DOHH2 (cell line): Measurements from ENCODE around the gene NFE2L1.

Experiments used
- H3F3A ChIP-seq: fragments of 200-600 bp; sonication (generic), shearing (Covaris generic); 2 replicates; pipeline ENCODE4 v1.6.0; 2016; ENCODE audit warnings: antibody characterized with exemption, mild to moderate bottlenecking; ENCODE audit not compliant: control insufficient read depth, insufficient read depth
- H3K27ac ChIP-seq: fragments of 200-600 bp; sonication (generic); 2 replicates; pipeline ENCODE4 v1.5.1; 2014; ENCODE audit warnings: low read depth, mild to moderate bottlenecking, low read length, moderate library complexity
- H3K27me3 ChIP-seq: fragments of 200-600 bp; sonication (generic); 2 replicates; pipeline ENCODE4 v1.6.1; 2014; ENCODE audit warnings: mild to moderate bottlenecking, low read length, mixed read lengths; ENCODE audit not compliant: control insufficient read depth
- H3K36me3 ChIP-seq: fragments of 200-600 bp; sonication (generic); 2 replicates; pipeline ENCODE4 v1.6.1; 2014; ENCODE audit warnings: mild to moderate bottlenecking, low read length, moderate library complexity, mixed read lengths; ENCODE audit not compliant: control insufficient read depth
- H3K4me1 ChIP-seq: fragments of 200-600 bp; sonication (generic); 2 replicates; pipeline ENCODE4 v1.6.1; 2014; ENCODE audit warnings: mild to moderate bottlenecking, low read length, mixed read lengths; ENCODE audit not compliant: control insufficient read depth
- H3K4me2 ChIP-seq: fragments of 200-600 bp; sonication (generic); 2 replicates; pipeline ENCODE4 v1.6.0; 2014; ENCODE audit warnings: mild to moderate bottlenecking, low read length, moderate library complexity
- H3K4me3 ChIP-seq: fragments of 200-600 bp; sonication (generic); 2 replicates; pipeline ENCODE4 v1.5.1; 2014; ENCODE audit warnings: mild to moderate bottlenecking, low read length, mixed read lengths
- H3K79me2 ChIP-seq: fragments of 200-600 bp; sonication (generic); 2 replicates; pipeline ENCODE4 v1.6.1; 2014; ENCODE audit warnings: mild to moderate bottlenecking, low read length, mixed read lengths; ENCODE audit not compliant: control insufficient read depth
- H3K9me2 ChIP-seq: fragments of 200-600 bp; sonication (generic); replicated peaks from 2 replicates; pipeline ENCODE4 v1.6.1; 2014; ENCODE audit warnings: mild to moderate bottlenecking, low read length, mixed read lengths; ENCODE audit not compliant: control insufficient read depth
- H3K9me3 ChIP-seq: fragments of 200-600 bp; sonication (generic); 2 replicates; pipeline ENCODE4 v1.6.1; 2014; ENCODE audit warnings: antibody characterized with exemption, low read length, mixed read lengths; ENCODE audit not compliant: control insufficient read depth, insufficient read depth
- H4K20me1 ChIP-seq: fragments of 200-600 bp; sonication (generic); 2 replicates; pipeline ENCODE4 v1.6.0; 2014; ENCODE audit warnings: low read depth, mild to moderate bottlenecking, antibody characterized with exemption, low read length, moderate library complexity; ENCODE audit not compliant: control insufficient read depth, insufficient read depth
- EZH2phosphoT487 ChIP-seq: fragments of 200-600 bp; sonication (generic); IDR thresholded peaks from 2 replicates; pipeline ENCODE4 v1.6.1; 2017; ENCODE audit warnings: borderline replicate concordance, mild to moderate bottlenecking, antibody characterized with exemption, low read length, moderate library complexity, mixed read lengths
- TF ChIP-seq, protein P1 (sequence below): fragments of 200-600 bp; sonication (generic); IDR thresholded peaks from one replicate; pipeline ENCODE4 v1.5.1; 2014; ENCODE audit warnings: antibody characterized with exemption, mild to moderate bottlenecking, low read depth, low read length; ENCODE audit not compliant: poor library complexity, severe bottlenecking

The NFE2L1 gene

DNA sequence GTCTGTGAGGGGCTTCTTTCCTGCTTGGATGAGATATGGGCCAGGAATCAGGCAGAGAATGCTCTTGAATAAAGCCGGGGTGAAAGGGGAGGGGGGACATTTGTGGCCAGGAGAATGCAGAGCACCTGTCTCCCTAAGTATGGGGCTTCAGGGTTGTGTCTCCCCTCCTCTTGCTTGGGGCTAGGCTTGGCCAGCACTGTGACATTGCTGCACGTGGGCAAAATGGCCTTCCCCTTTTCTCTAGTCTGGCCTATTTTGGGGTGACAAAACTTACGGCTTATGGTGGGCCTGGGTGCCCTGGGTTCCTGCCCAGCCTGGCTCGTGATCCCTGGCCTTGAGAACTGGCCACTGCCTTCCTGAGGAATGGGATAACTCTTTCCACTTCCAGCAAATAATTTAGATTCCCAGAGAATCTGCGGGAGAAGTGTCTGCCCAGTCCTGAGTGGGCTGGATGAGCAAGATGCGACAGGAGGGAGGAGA lies 5.6 kb downstream of the NFE2L1 start:
- H3K27me3 ChIP-seq: no peaks in the 10 kb centered on the region
- TF ChIP-seq, protein P1, sequence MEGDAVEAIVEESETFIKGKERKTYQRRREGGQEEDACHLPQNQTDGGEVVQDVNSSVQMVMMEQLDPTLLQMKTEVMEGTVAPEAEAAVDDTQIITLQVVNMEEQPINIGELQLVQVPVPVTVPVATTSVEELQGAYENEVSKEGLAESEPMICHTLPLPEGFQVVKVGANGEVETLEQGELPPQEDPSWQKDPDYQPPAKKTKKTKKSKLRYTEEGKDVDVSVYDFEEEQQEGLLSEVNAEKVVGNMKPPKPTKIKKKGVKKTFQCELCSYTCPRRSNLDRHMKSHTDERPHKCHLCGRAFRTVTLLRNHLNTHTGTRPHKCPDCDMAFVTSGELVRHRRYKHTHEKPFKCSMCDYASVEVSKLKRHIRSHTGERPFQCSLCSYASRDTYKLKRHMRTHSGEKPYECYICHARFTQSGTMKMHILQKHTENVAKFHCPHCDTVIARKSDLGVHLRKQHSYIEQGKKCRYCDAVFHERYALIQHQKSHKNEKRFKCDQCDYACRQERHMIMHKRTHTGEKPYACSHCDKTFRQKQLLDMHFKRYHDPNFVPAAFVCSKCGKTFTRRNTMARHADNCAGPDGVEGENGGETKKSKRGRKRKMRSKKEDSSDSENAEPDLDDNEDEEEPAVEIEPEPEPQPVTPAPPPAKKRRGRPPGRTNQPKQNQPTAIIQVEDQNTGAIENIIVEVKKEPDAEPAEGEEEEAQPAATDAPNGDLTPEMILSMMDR: no peak
- no peak for TF ChIP-seq EZH2phosphoT487
- H3K9me2 ChIP-seq: no peaks in the 10 kb centered on the region
- peaks cover 15% of the 10 kb centered on the region for H4K20me1 ChIP-seq
- H3K4me2 ChIP-seq: peak overlapping the region; percentile 44
- peaks cover 88% of the 10 kb centered on the region for H3K36me3 ChIP-seq
- H3K9me3 ChIP-seq: no peaks in the 10 kb centered on the region
- H3K4me1 ChIP-seq: peaks cover 75% of the 10 kb centered on the region
- peaks cover 91% of the 10 kb centered on the region for H3K79me2 ChIP-seq
- H3K27ac ChIP-seq: no peak overlapping the region
- H3F3A ChIP-seq: no peaks in the 10 kb centered on the region
- no peak overlapping the region for H3K4me3 ChIP-seq

DNA sequence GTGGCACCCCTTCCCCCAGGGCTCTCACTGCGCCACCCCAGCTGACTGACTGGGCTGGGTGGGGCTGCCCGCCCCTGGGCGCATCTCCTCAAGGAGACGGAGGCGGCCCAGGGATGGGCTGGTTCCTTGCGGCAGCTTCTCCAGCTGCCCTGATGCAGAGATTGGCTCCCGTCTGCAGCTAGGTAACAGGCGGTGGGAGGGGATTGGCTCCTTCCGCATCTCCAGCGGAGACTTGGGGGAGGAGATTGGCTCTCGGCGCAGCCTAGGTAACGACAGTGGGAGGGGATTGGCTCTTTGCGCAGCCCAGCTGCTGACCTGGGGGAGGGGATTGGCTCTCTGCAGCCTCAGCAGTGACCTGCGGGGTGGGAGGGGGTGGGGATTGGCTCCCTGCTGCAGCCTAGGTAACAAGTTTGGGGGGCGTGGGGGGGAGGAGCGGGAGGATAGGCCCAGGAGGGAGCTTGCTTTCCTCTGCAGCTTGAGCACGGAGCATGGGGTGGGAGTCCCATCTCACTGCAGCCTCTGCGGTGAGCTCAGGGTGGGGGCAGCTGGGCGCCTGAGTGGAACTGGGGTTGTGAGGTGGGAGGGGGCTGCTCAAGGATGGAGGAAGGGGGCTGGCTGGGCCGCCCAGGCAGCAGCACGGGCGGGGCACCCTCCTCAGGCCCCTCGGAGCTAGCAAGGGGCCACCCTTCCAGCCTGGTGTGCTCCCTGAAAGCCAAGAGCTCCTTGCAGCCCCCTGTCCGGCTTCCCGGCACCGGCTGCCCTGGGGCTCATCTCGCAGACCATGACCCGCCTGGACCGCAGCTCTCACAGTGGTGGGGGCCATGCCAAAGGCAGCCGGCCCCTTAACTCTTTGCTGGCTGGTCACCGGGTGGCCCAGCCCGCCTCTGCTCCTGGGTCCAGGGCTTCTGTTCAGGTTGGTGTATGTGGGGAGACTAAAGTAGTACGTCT lies 6.4 kb downstream of the NFE2L1 start:
- H3K4me2 ChIP-seq: peak overlapping the region; percentile 77
- H3K27ac ChIP-seq: peak overlapping the region; percentile 72
- peak overlapping the region; percentile 64 for H3K4me3 ChIP-seq
- H4K20me1 ChIP-seq: peaks cover 14% of the 10 kb centered on the region
- TF ChIP-seq, protein P1: no peak
- no peak for TF ChIP-seq EZH2phosphoT487
- H3K27me3 ChIP-seq: no peaks in the 10 kb centered on the region
- H3K9me2 ChIP-seq: no peaks in the 10 kb centered on the region
- no peaks in the 10 kb centered on the region for H3F3A ChIP-seq
- peaks cover 70% of the 10 kb centered on the region for H3K4me1 ChIP-seq
- peaks cover 93% of the 10 kb centered on the region for H3K36me3 ChIP-seq
- no peaks in the 10 kb centered on the region for H3K9me3 ChIP-seq
- H3K79me2 ChIP-seq: peaks cover 89% of the 10 kb centered on the region

DNA sequence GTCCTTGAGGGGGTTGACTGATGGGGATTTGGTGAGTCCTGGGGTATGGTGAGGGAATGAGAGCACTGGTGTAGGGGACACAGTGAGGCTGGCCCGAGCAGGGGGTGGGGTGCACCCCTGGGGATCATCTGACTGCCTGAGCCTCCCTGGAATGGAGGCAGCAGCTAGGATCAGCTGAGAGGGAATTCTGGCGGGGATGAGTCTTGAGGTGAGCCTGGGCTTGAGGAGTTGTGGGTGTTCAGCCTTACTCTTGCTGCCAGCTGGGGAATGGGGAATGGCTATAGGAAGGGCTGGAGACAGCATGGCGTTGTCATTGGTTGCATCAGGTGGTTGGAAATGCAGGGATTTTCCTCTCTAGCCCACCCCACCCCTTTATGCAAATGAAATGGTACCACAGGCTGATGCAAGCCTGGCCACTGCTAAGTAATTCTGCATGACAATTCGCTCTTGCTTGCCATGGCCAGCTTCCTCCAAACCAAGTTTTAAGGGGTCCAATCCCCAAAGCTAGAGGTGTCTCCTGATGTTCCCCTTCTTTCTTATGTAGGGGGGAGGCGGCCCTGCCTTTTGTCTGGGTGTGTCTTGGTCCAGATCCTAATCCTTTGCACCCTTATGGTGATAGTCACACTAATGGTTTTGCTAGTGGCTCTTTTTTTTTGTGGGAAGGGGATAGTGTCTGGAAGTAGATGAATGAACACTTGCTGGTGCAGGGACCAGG lies 7.5 kb downstream of the NFE2L1 start:
- Histone ChIP-seq H3F3A (no peaks in the 10 kb centered on the region), H4K20me1 (peaks cover 11% of the 10 kb centered on the region), H3K9me2 (no peaks in the 10 kb centered on the region), H3K27me3 (no peaks in the 10 kb centered on the region), H3K4me3 (peak overlapping the region; percentile 64), H3K9me3 (no peaks in the 10 kb centered on the region), H3K4me1 (peaks cover 59% of the 10 kb centered on the region), H3K4me2 (peak overlapping the region; percentile 77), H3K27ac (peak overlapping the region; percentile 72), H3K79me2 (peaks cover 84% of the 10 kb centered on the region), H3K36me3 (peaks cover 97% of the 10 kb centered on the region)
- no peak for TF ChIP-seq EZH2phosphoT487
- TF ChIP-seq, protein P1: no peak
